ENCODE data around the gene ENPP1.

DNA sequence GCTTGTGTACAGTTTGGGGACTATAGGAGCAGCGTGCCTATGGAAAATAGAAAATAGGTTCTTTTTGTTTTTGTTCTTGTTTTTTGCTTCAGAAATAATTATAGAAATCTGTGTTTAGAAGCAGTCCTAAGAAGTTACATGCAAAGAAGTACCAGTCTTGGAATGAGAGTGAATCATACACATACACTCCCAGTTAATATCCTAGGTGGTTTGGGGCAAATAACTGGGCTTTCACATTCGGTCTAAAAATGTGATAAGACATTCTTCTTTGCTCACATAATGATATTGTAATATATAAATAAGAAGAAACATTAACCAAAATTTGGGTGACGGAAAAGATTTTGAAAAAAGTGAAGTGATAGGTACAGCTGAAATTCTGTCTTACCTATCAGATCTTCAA, 61.0 kb downstream of the ENPP1 start:
- TF ChIP-seq EZH2 (IDR thresholded peaks at IDR 0.05; ENCODE audit: borderline replicate concordance, low read depth, low read length, severe bottlenecking) (no peak), MYC (IDR thresholded peaks at IDR 0.05; ENCODE audit: low read depth, low read length) (no peak)
- TF ChIP-seq, protein P1, sequence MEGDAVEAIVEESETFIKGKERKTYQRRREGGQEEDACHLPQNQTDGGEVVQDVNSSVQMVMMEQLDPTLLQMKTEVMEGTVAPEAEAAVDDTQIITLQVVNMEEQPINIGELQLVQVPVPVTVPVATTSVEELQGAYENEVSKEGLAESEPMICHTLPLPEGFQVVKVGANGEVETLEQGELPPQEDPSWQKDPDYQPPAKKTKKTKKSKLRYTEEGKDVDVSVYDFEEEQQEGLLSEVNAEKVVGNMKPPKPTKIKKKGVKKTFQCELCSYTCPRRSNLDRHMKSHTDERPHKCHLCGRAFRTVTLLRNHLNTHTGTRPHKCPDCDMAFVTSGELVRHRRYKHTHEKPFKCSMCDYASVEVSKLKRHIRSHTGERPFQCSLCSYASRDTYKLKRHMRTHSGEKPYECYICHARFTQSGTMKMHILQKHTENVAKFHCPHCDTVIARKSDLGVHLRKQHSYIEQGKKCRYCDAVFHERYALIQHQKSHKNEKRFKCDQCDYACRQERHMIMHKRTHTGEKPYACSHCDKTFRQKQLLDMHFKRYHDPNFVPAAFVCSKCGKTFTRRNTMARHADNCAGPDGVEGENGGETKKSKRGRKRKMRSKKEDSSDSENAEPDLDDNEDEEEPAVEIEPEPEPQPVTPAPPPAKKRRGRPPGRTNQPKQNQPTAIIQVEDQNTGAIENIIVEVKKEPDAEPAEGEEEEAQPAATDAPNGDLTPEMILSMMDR (IDR thresholded peaks at IDR 0.05; ENCODE audit: extremely low read depth in 1 of 2, insufficient read depth in 1 of 2, low read depth in 1 of 2, low read length in 2 of 2): no peak
